H1 (cell line): ENCODE data around the gene MARK3. TPM values are rescaled to one million over a fixed set of nuclear protein-coding genes. Genes with fewer than 3 reads are reported as not detected.

ENCODE experiments used
- BACH1 ChIP-seq: IDR thresholded peaks from 2 replicates; pipeline ENCODE4 v1.6.1; 2012; ENCODE audit warnings: low read length, improper control_type of control experiment
- CBX8 ChIP-seq: fragments of 300-800, 300-1000 bp; sonication (generic); IDR thresholded peaks from 2 replicates; pipeline ENCODE4 v1.7.1; 2016; ENCODE audit warnings: low read depth, low read length, borderline replicate concordance
- CTBP2 ChIP-seq: IDR thresholded peaks from 2 replicates; pipeline ENCODE4 v1.7.0; 2011; ENCODE audit warnings: borderline replicate concordance, mild to moderate bottlenecking, moderate library complexity, mixed read lengths, low read length; ENCODE audit not compliant: insufficient read depth, insufficient read length
- EP300 ChIP-seq, 2 experiments: IDR thresholded peaks; 1 replicate in 1 of 2; 2 replicates in 1 of 2; pipeline ENCODE4 v1.6.1; 2011 to 2012; ENCODE audit warnings: low read depth in 2 of 2, low read length in 2 of 2, mild to moderate bottlenecking in 2 of 2, borderline replicate concordance in 1 of 2, inconsistent platforms in 1 of 2, moderate library complexity in 1 of 2
- GABPA ChIP-seq: IDR thresholded peaks from 2 replicates; pipeline ENCODE4 v1.6.1; 2011; ENCODE audit warnings: mild to moderate bottlenecking, low read length, moderate library complexity, borderline replicate concordance; ENCODE audit not compliant: insufficient read depth
- JUN ChIP-seq: IDR thresholded peaks from 2 replicates; pipeline ENCODE4 v1.6.1; 2011; ENCODE audit warnings: low read depth, mild to moderate bottlenecking, improper control_type of control experiment, low read length
- NRF1 ChIP-seq: IDR thresholded peaks from 2 replicates; pipeline ENCODE4 v1.6.1; 2011; ENCODE audit warnings: mild to moderate bottlenecking, low read depth, low read length, improper control_type of control experiment
- SAP30 ChIP-seq: fragments of 300-600 bp; sonication (generic); IDR thresholded peaks from 2 replicates; pipeline ENCODE4 v1.7.1; 2012; ENCODE audit warnings: low read length, moderate library complexity, mild to moderate bottlenecking, inconsistent platforms; ENCODE audit not compliant: insufficient read depth, insufficient replicate concordance
- polyA plus RNA-seq, 7 experiments: library from polyadenylated mRNA; depleted of rRNA in 3 of 7; stranded (reverse) in 5 of 7; unstranded in 2 of 7; fragments of >200 nt in 5 of 7; fragments of 200-250 nt in 2 of 7; gene quantifications; 1 replicate in 5 of 7; 2 replicates in 1 of 7; 4 replicates in 1 of 7; pipeline versions ENCODE4 v1.2.1 to v1.2.3, GENCODE V29; 2011 to 2013; ENCODE audit warnings: missing spikeins in 2 of 7, mixed read lengths in 2 of 7
- total RNA-seq: library from RNA; stranded (reverse); fragmentation: NEBNext Ultra II Directional; extraction: Animal tissue kit (Norgen Biotek cat#: 25700); gene quantifications from 2 replicates; pipeline ENCODE4 v1.2.1, GENCODE V29; 2021

The MARK3 gene
- total and polyA plus RNA-seq, 2 of the 8 experiments (the other 6 are each of a cell fraction or from before 2014, with no cell fraction given), result 39.4 to 76.9 TPM

GRCh38 chr14:103433916-103434563 is 48.8 kb downstream of the MARK3 start (continued):
- TF ChIP-seq CBX8 (no peak), BACH1 (no peak), JUN (no peak), EP300 (IDR thresholded peaks at IDR 0.05; ENCODE audit: borderline replicate concordance in 1 of 2, low read depth in 2 of 2, low read length in 2 of 2) (no peak), GABPA (no peak), CTBP2 (no peak), NRF1 (no peak), SAP30 (no peak)
